ENCODE measurements around the gene CAMSAP3.

CAMSAP3 gene, protein sequence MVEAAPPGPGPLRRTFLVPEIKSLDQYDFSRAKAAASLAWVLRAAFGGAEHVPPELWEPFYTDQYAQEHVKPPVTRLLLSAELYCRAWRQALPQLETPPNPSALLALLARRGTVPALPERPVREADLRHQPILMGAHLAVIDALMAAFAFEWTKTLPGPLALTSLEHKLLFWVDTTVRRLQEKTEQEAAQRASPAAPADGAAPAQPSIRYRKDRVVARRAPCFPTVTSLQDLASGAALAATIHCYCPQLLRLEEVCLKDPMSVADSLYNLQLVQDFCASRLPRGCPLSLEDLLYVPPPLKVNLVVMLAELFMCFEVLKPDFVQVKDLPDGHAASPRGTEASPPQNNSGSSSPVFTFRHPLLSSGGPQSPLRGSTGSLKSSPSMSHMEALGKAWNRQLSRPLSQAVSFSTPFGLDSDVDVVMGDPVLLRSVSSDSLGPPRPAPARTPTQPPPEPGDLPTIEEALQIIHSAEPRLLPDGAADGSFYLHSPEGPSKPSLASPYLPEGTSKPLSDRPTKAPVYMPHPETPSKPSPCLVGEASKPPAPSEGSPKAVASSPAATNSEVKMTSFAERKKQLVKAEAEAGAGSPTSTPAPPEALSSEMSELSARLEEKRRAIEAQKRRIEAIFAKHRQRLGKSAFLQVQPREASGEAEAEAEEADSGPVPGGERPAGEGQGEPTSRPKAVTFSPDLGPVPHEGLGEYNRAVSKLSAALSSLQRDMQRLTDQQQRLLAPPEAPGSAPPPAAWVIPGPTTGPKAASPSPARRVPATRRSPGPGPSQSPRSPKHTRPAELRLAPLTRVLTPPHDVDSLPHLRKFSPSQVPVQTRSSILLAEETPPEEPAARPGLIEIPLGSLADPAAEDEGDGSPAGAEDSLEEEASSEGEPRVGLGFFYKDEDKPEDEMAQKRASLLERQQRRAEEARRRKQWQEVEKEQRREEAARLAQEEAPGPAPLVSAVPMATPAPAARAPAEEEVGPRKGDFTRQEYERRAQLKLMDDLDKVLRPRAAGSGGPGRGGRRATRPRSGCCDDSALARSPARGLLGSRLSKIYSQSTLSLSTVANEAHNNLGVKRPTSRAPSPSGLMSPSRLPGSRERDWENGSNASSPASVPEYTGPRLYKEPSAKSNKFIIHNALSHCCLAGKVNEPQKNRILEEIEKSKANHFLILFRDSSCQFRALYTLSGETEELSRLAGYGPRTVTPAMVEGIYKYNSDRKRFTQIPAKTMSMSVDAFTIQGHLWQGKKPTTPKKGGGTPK

DNA sequence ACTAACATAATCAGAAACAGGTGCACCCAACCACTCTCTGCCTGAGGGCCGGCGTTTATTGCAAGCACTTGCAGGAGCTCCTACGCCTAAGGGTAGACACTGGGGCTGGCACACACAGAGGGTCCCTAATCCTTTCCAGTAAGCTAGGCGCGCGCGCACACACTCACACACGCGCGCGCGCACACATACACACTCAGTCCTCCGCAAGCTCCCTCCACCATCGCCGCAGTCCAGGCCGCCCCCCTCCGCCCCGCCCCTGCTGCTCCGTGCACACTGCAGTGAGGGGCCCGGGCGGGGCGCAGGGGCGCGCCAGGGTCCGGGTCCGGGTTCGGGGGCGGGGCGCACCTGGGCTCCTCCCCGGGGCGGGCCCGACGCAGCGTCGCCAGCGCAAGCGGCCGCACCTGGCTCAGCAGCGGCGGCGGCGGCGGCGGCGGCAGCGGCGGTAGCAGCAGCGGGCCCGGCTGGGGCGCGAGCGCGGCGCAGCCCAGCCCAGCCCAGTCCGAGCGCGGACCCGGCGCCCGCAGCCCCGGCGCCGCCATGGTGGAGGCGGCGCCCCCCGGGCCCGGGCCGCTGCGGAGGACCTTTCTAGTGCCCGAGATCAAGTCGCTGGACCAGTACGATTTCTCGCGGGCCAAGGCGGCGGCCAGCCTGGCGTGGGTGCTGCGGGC, at the start of gene CAMSAP3:
TSS of gene CAMSAP3 (plus strand) at position 398 of the 668 bp plus-strand sequence. CDS start at position 538, 140 bp downstream.
- H3K9me3 Mint-ChIP-seq: no peaks in the 10 kb centered on the region
- peaks cover 3% of the 10 kb centered on the region for H3K4me1 Mint-ChIP-seq (ENCODE audit: low read depth)
- no peaks in the 10 kb centered on the region for H3K36me3 Mint-ChIP-seq (ENCODE audit: low read depth)
- H3K27ac Mint-ChIP-seq: no peak within 1 kb of the TSS
- H3K27me3 Mint-ChIP-seq (ENCODE audit: low read depth): peaks cover 42% of the 10 kb centered on the region
- peak within 1 kb of the TSS; percentile 30 for H3K4me3 Mint-ChIP-seq

GRCh38 chr19:7545904-7546303, 49.8 kb upstream of the CAMSAP3 start:
- H3K9me3 Mint-ChIP-seq: no peaks in the 10 kb centered on the region
- H3K27ac Mint-ChIP-seq: peak overlapping the region; percentile 65
- H3K4me3 Mint-ChIP-seq: no peak overlapping the region
- no peaks in the 10 kb centered on the region for H3K27me3 Mint-ChIP-seq (ENCODE audit: low read depth)
- peaks cover 10% of the 10 kb centered on the region for H3K4me1 Mint-ChIP-seq (ENCODE audit: low read depth)
- peaks cover 22% of the 10 kb centered on the region for H3K36me3 Mint-ChIP-seq (ENCODE audit: low read depth)

DNA sequence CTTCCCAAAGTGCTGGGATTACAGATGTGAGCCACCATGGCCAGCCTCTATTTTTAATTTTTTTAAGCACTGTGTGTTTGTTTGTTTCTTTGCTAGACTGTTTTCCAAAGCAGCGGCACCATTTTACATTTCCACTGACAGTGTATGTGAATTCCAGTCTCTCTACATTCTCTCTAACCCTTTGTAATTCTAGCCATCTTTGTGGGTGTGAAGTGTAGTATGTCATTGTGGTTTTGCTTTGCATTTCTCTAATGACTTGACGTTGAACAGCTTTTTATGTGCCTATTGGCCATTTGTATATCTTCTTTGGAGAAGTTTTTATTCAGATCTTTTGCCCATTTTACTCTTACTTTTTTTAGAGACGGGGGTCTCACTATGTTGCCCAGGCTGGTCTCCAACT, 48.5 kb upstream of the CAMSAP3 start:
- Mint-ChIP-seq H3K27ac (peak overlapping the region; percentile 19), H3K27me3 (ENCODE audit: low read depth) (no peaks in the 10 kb centered on the region), H3K9me3 (no peaks in the 10 kb centered on the region), H3K4me1 (ENCODE audit: low read depth) (peaks cover 10% of the 10 kb centered on the region), H3K4me3 (no peak overlapping the region), H3K36me3 (ENCODE audit: low read depth) (peaks cover 19% of the 10 kb centered on the region)

DNA sequence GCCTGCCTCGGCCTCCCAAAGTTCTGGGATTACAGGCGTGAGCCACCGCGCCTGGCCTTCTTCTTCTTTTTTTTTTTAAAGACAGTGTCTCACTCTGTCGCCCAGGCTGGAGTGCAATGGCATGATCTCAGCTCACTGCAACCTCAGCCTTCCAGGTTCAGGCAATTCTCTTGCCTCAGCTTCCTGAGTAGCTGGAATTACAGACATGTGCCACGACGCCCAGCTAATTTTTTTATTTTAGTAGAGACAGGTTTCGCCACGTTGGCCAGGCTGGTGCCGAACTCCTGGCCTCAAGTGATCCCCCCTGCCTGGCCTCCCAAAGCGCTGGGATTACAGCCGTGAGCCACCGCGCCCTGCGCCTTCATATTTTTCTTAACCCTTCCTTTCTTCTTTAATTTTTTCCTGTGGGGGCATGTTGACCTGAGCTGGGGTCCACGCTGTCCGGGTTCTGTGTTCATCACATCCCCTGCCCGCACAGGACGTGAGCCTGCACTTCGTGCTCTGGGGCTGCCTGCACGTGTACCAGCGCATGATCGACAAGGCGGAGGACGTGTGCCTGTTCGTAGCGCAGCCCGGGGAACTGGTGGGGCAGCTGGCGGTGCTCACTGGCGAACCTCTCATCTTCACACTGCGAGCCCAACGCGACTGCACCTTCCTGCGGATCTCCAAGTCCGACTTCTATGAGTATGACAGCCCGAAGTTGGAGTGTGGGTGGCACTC, 46.1 kb upstream of the CAMSAP3 start:
- no peaks in the 10 kb centered on the region for H3K9me3 Mint-ChIP-seq
- peaks cover 16% of the 10 kb centered on the region for H3K36me3 Mint-ChIP-seq (ENCODE audit: low read depth)
- no peak overlapping the region for H3K4me3 Mint-ChIP-seq
- H3K27ac Mint-ChIP-seq: no peak overlapping the region
- H3K27me3 Mint-ChIP-seq (ENCODE audit: low read depth): no peaks in the 10 kb centered on the region
- H3K4me1 Mint-ChIP-seq (ENCODE audit: low read depth): peaks cover 8% of the 10 kb centered on the region

- Mint-ChIP-seq H3K4me1 (ENCODE audit: low read depth) (peaks cover 8% of the 10 kb centered on the region), H3K36me3 (ENCODE audit: low read depth) (peaks cover 16% of the 10 kb centered on the region)
Observed at GRCh38 chr19:7550169-7550770, 45.4 kb upstream of the CAMSAP3 start.

DNA sequence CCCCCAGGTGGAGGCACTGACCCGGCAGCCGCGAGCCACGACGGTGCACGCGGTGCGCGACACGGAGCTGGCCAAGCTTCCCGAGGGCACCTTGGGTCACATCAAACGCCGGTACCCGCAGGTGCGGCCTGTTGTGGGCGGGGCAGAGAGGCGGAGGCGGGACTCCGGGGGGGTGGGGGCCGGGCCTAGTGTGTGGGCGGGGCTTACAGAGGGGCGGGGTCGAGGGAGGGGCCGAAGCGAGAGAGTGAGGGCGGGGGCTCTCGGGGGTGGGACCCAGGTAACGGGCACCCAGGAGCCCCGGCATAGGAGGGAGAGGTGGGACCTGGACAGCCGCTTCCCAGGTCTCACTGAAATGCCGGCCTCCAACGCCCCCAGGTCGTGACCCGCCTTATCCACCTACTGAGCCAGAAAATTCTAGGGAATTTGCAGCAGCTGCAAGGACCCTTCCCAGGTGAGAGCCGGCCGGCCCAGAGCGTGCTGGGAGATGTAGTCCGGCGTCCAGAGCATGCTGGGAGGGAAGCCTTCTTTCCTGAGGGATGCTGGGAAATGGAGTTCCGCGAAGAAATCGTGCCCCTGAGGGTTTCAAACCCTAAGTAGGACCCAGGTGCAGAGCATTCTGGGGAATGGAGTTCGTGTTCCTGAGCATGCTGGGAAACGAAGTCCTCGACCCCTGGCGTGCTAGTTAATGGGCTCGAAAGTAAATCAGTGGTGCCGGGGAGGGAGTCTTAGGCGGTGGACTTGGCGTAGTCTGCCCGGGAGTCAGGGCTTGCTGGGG, 44.5 kb upstream of the CAMSAP3 start:
- Mint-ChIP-seq H3K27me3 (ENCODE audit: low read depth) (no peaks in the 10 kb centered on the region), H3K4me3 (no peak overlapping the region), H3K36me3 (ENCODE audit: low read depth) (peaks cover 14% of the 10 kb centered on the region), H3K9me3 (no peaks in the 10 kb centered on the region), H3K27ac (no peak overlapping the region), H3K4me1 (ENCODE audit: low read depth) (peaks cover 5% of the 10 kb centered on the region)

More at GRCh38 chr19:7550169-7550770, 45.4 kb upstream of the CAMSAP3 start:
- no peak overlapping the region for H3K27ac Mint-ChIP-seq
- H3K9me3 Mint-ChIP-seq: no peaks in the 10 kb centered on the region
- H3K4me3 Mint-ChIP-seq: no peak overlapping the region
- H3K27me3 Mint-ChIP-seq (ENCODE audit: low read depth): no peaks in the 10 kb centered on the region

DNA sequence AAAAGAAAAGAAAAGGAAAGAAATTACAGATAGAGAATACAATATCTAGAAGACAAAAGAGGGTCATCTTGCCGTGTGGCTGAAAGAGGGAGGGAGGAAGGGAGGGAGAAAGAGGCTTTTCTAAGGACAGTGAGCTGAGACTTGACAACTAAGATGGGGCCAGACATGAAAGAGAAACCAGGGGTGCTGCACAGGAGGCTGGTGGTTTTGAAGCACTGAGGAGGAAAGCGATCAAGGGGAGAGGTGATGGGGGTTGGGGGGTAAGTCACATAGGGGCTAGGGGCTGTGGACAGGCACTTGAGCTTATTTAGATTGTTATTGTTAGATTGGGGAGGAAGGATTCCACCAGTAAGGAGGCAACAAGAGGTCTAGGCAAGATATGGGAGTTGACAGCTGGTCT, 42.9 kb upstream of the CAMSAP3 start:
- no peaks in the 10 kb centered on the region for H3K27me3 Mint-ChIP-seq (ENCODE audit: low read depth)
- H3K36me3 Mint-ChIP-seq (ENCODE audit: low read depth): peaks cover 20% of the 10 kb centered on the region
- H3K4me1 Mint-ChIP-seq (ENCODE audit: low read depth): peaks cover 5% of the 10 kb centered on the region
- no peaks in the 10 kb centered on the region for H3K9me3 Mint-ChIP-seq
- no peak overlapping the region for H3K4me3 Mint-ChIP-seq
- H3K27ac Mint-ChIP-seq: no peak overlapping the region

GRCh38 chr19:7554565-7554964, 41.1 kb upstream of the CAMSAP3 start:
- no peaks in the 10 kb centered on the region for H3K27me3 Mint-ChIP-seq (ENCODE audit: low read depth)
- peaks cover 5% of the 10 kb centered on the region for H3K4me1 Mint-ChIP-seq (ENCODE audit: low read depth)
- no peak overlapping the region for H3K4me3 Mint-ChIP-seq
- peaks cover 30% of the 10 kb centered on the region for H3K36me3 Mint-ChIP-seq (ENCODE audit: low read depth)
- no peak overlapping the region for H3K27ac Mint-ChIP-seq
- no peaks in the 10 kb centered on the region for H3K9me3 Mint-ChIP-seq

DNA sequence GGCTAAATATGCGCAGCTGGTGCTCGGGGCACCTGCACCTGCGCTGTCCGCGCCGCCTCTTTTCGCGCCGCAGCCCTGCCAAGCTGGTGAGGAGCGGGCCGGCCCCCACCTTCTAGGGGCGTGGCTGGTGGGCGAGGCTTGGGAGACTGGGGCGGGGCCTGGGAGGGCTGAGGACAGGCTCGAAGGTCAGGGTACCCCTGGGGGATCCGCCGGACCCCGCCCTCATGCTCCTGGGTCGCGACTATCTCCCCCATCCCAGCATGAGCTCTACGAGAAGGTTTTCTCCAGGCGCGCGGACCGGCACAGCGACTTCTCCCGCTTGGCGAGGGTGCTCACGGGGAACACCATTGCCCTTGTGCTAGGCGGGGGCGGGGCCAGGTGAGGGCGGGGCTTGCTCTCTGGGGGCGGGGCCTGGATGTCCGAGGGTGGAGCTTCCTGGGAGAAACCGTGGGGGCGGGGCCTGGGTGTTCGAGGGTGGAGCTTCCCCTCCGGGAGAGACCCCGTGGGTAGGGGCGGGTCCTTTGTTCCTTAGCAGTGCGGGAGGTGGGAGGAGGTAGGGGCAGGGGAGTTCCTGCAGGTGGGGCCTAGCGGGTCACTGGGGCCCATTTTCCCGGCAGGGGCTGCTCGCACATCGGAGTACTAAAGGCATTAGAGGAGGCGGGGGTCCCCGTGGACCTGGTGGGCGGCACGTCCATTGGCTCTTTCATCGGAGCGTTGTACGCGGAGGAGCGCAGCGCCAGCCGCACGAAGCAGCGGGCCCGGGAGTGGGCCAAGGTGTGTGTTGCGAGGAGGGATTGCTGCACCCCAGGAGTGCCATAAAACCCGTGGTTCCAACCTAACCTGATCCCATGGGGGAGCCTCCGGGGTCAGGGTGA, 40.4 kb upstream of the CAMSAP3 start:
- no peak overlapping the region for H3K4me3 Mint-ChIP-seq
- peaks cover 5% of the 10 kb centered on the region for H3K4me1 Mint-ChIP-seq (ENCODE audit: low read depth)
- no peaks in the 10 kb centered on the region for H3K9me3 Mint-ChIP-seq
- no peak overlapping the region for H3K27ac Mint-ChIP-seq
- H3K36me3 Mint-ChIP-seq (ENCODE audit: low read depth): peaks cover 31% of the 10 kb centered on the region
- H3K27me3 Mint-ChIP-seq (ENCODE audit: low read depth): no peaks in the 10 kb centered on the region

GRCh38 chr19:7556696-7557315, 38.9 kb upstream of the CAMSAP3 start:
- peaks cover 33% of the 10 kb centered on the region for H3K36me3 Mint-ChIP-seq (ENCODE audit: low read depth)

GRCh38 chr19:7558667-7559066, 37.0 kb upstream of the CAMSAP3 start:
- no peaks in the 10 kb centered on the region for H3K9me3 Mint-ChIP-seq
- no peak overlapping the region for H3K4me3 Mint-ChIP-seq
- no peak overlapping the region for H3K27ac Mint-ChIP-seq
- H3K36me3 Mint-ChIP-seq (ENCODE audit: low read depth): peaks cover 27% of the 10 kb centered on the region
- no peaks in the 10 kb centered on the region for H3K27me3 Mint-ChIP-seq (ENCODE audit: low read depth)
- no peaks in the 10 kb centered on the region for H3K4me1 Mint-ChIP-seq (ENCODE audit: low read depth)

More at GRCh38 chr19:7556696-7557315, 38.9 kb upstream of the CAMSAP3 start:
- Mint-ChIP-seq H3K27me3 (ENCODE audit: low read depth) (no peaks in the 10 kb centered on the region), H3K4me1 (ENCODE audit: low read depth) (peaks cover 5% of the 10 kb centered on the region), H3K27ac (no peak overlapping the region), H3K4me3 (no peak overlapping the region), H3K9me3 (no peaks in the 10 kb centered on the region)

Data from T-helper 1 cell treated with Interleukin-12 subunit alpha and Interleukin-12 subunit beta and Interleukin-4 antibody, amounts not matched to agents 30 μg/mL and 1 μg/mL, for 36 hours (primary cell).